Mesenchymal stem cell (in vitro differentiated cells and primary cell): ENCODE data around the gene WWP2.

ENCODE experiments used
- DNase-seq: peaks from one replicate; pipeline ENCODE4 v3.0.0-alpha.2; 2013
- H2AFZ ChIP-seq: one replicate; pipeline ENCODE4 v1.6.1; 2013; ENCODE audit warnings: low read depth, mild to moderate bottlenecking, control low read depth, inconsistent platforms, low read length, moderate library complexity
- H2AK5ac ChIP-seq: 2 replicates; pipeline ENCODE4 v1.6.1; 2013; ENCODE audit warnings: low read length, moderate library complexity, mild to moderate bottlenecking, inconsistent platforms; ENCODE audit not compliant: severe bottlenecking
- H2BK120ac ChIP-seq: one replicate; pipeline ENCODE4 v1.6.1; 2013; ENCODE audit warnings: low read depth, mild to moderate bottlenecking, inconsistent platforms, low read length, moderate library complexity
- H2BK12ac ChIP-seq, 2 experiments: one replicate each; pipeline ENCODE4 v1.6.1; 2013; ENCODE audit warnings: inconsistent platforms in 2 of 2, low read length in 2 of 2, mild to moderate bottlenecking in 2 of 2, moderate library complexity in 2 of 2, control low read depth in 1 of 2
- H2BK15ac ChIP-seq: one replicate; pipeline ENCODE4 v1.6.1; 2013; ENCODE audit warnings: mild to moderate bottlenecking, low read depth, inconsistent platforms; ENCODE audit not compliant: poor library complexity, severe bottlenecking
- H2BK5ac ChIP-seq: 2 replicates; pipeline ENCODE4 v1.6.1; 2013; ENCODE audit warnings: low read depth, mild to moderate bottlenecking, low read length, control low read depth, inconsistent platforms; ENCODE audit not compliant: poor library complexity, severe bottlenecking
- H3K14ac ChIP-seq, 2 experiments: one replicate each; pipeline ENCODE4 v1.6.1; 2013; ENCODE audit warnings: inconsistent platforms in 2 of 2, low read length in 2 of 2, control low read depth in 1 of 2, mild to moderate bottlenecking in 1 of 2, moderate library complexity in 1 of 2
- H3K18ac ChIP-seq, 2 experiments: one replicate each; pipeline ENCODE4 v1.6.1; 2013; ENCODE audit warnings: inconsistent platforms in 2 of 2, low read length in 2 of 2, control low read depth in 1 of 2, low read depth in 1 of 2, mild to moderate bottlenecking in 1 of 2
- H3K23ac ChIP-seq, 2 experiments: one replicate each; pipeline ENCODE4 v1.6.1; 2013; ENCODE audit warnings: inconsistent platforms in 2 of 2, low read length in 2 of 2, mild to moderate bottlenecking in 2 of 2, moderate library complexity in 2 of 2, control low read depth in 1 of 2
- H3K27ac ChIP-seq: 2 replicates; pipeline ENCODE4 v1.5.1; 2013; ENCODE audit warnings: mild to moderate bottlenecking, moderate library complexity, low read length, control low read depth, inconsistent platforms; ENCODE audit not compliant: poor library complexity, severe bottlenecking
- H3K27me3 ChIP-seq, 2 experiments: 2 replicates each; pipeline versions ENCODE4 v1.6.1 to v1.7.0; 2013; ENCODE audit warnings: low read length in 2 of 2, mild to moderate bottlenecking in 2 of 2, moderate library complexity in 2 of 2, control low read depth in 1 of 2, inconsistent platforms in 1 of 2; ENCODE audit not compliant: control insufficient read depth in 1 of 2, insufficient read depth in 1 of 2
- H3K36me3 ChIP-seq, 2 experiments: 2 replicates each; pipeline versions ENCODE4 v1.6.1 to v1.7.0; 2013; ENCODE audit warnings: low read length in 2 of 2, control low read depth in 1 of 2, inconsistent platforms in 1 of 2, low read depth in 1 of 2, mild to moderate bottlenecking in 1 of 2; ENCODE audit not compliant: insufficient read depth in 2 of 2, control insufficient read depth in 1 of 2
- H3K4ac ChIP-seq, 2 experiments: one replicate each; pipeline ENCODE4 v1.6.1; 2013; ENCODE audit warnings: inconsistent platforms in 2 of 2, low read length in 2 of 2, mild to moderate bottlenecking in 2 of 2, moderate library complexity in 2 of 2, control low read depth in 1 of 2, low read depth in 1 of 2
- H3K4me1 ChIP-seq: 2 replicates; pipeline ENCODE4 v1.6.1; 2013; ENCODE audit warnings: low read depth, low read length, control low read depth; ENCODE audit not compliant: control insufficient read depth, insufficient read depth
- H3K4me2 ChIP-seq: 2 replicates; pipeline ENCODE4 v1.6.1; 2013; ENCODE audit warnings: low read length, mild to moderate bottlenecking, inconsistent platforms; ENCODE audit not compliant: poor library complexity, severe bottlenecking
- H3K4me3 ChIP-seq, 2 experiments: 2 replicates each; pipeline versions ENCODE4 v1.5.1 to v1.7.0; 2013; ENCODE audit warnings: low read length in 2 of 2, mild to moderate bottlenecking in 2 of 2, control low read depth in 1 of 2, low read depth in 1 of 2; ENCODE audit not compliant: insufficient read depth in 1 of 2
- H3K79me1 ChIP-seq: replicated peaks from 2 replicates; pipeline ENCODE4 v1.6.1; 2013; ENCODE audit warnings: mild to moderate bottlenecking, control low read depth, low read length, inconsistent platforms; ENCODE audit not compliant: poor library complexity, severe bottlenecking
- H3K9ac ChIP-seq: 2 replicates; pipeline ENCODE4 v1.7.0; 2013; ENCODE audit warnings: mild to moderate bottlenecking, low read length, moderate library complexity
- H3K9me3 ChIP-seq: 2 replicates; pipeline ENCODE4 v1.7.0; 2013; ENCODE audit warnings: mild to moderate bottlenecking, low read length; ENCODE audit not compliant: control insufficient read depth
- H4K8ac ChIP-seq: one replicate; pipeline ENCODE4 v1.6.1; 2013; ENCODE audit warnings: inconsistent platforms, mild to moderate bottlenecking, low read length, moderate library complexity
- H4K91ac ChIP-seq: one replicate; pipeline ENCODE4 v1.6.1; 2013; ENCODE audit warnings: mild to moderate bottlenecking, low read length, inconsistent platforms
- WGBS: methylation state at CpG from one replicate; pipeline ENCODE4 v1.1.7; 2013; ENCODE audit warnings: mixed read lengths; 5-methylcytosine and 5-hydroxymethylcytosine counted together

Gene WWP2

GRCh38 chr16:69768666-69769065 lies 6.5 kb downstream of the WWP2 start:
- H3K36me3 ChIP-seq: peaks cover 0 to 10% of the 10 kb centered on the region in 2 experiments
- no peak overlapping the region for H3K27ac ChIP-seq
- no peak for DNase-seq
- no peak overlapping the region for H2AK5ac ChIP-seq
- peaks cover 36% of the 10 kb centered on the region for H3K79me1 ChIP-seq
- H2AFZ ChIP-seq: no peak overlapping the region
- no peak overlapping the region for H3K18ac ChIP-seq
- no peak overlapping the region for H2BK12ac ChIP-seq
- no peak overlapping the region for H2BK120ac ChIP-seq
- H3K23ac ChIP-seq: no peak overlapping the region
- no peak overlapping the region for H3K9ac ChIP-seq
- H2BK15ac ChIP-seq: no peak overlapping the region
- no peak overlapping the region for H3K4me3 ChIP-seq
- H3K4ac ChIP-seq: no peak overlapping the region
- H2BK5ac ChIP-seq: no peak overlapping the region
- H3K4me1 ChIP-seq: peaks cover 3% of the 10 kb centered on the region
- H3K4me2 ChIP-seq: no peak overlapping the region
- H3K9me3 ChIP-seq: no peaks in the 10 kb centered on the region
- WGBS: 89% methylated on average over 6 of the region's 6 CpGs
- no peak overlapping the region for H3K14ac ChIP-seq
- no peak overlapping the region for H4K91ac ChIP-seq
- H3K27me3 ChIP-seq: no peaks in the 10 kb centered on the region
- H4K8ac ChIP-seq: no peak overlapping the region

GRCh38 chr16:69769404-69769803 lies 7.3 kb downstream of the WWP2 start:
- H2BK12ac ChIP-seq: no peak overlapping the region

GRCh38 chr16:69771651-69771967 lies 9.5 kb downstream of the WWP2 start:
- Histone ChIP-seq H3K36me3 (no peaks in the 10 kb centered on the region), H3K4ac (no peak overlapping the region), H3K14ac (no peak overlapping the region), H3K4me3 (no peak overlapping the region), H2BK120ac (no peak overlapping the region), H2BK12ac (no peak overlapping the region), H4K8ac (no peak overlapping the region), H2BK5ac (no peak overlapping the region), H4K91ac (no peak overlapping the region), H3K27ac (no peak overlapping the region), H3K4me1 (peaks cover 2% of the 10 kb centered on the region), H2AFZ (no peak overlapping the region), H3K9me3 (peaks cover 5% of the 10 kb centered on the region), H3K9ac (no peak overlapping the region), H3K23ac (no peak overlapping the region), H3K79me1 (peaks cover 35% of the 10 kb centered on the region), H2BK15ac (no peak overlapping the region), H2AK5ac (no peak overlapping the region), H3K18ac (no peak overlapping the region), H3K27me3 (no peaks in the 10 kb centered on the region), H3K4me2 (no peak overlapping the region)
- no peak for DNase-seq
- 100% methylated on average over 2 of the region's 2 CpGs for WGBS

More at GRCh38 chr16:69769404-69769803, 7.3 kb downstream of the WWP2 start:
- 44% methylated on average over 2 of the region's 2 CpGs for WGBS
- no peak overlapping the region for H2BK5ac ChIP-seq
- H4K91ac ChIP-seq: no peak overlapping the region
- DNase-seq: no peak
- no peak overlapping the region for H2BK120ac ChIP-seq
- no peak overlapping the region for H3K4ac ChIP-seq
- H3K9ac ChIP-seq: no peak overlapping the region
- no peak overlapping the region for H3K27ac ChIP-seq
- H3K79me1 ChIP-seq: peaks cover 38% of the 10 kb centered on the region
- H3K9me3 ChIP-seq: no peaks in the 10 kb centered on the region
- H4K8ac ChIP-seq: no peak overlapping the region
- no peak overlapping the region for H3K4me2 ChIP-seq
- H3K14ac ChIP-seq: no peak overlapping the region
- peaks cover 0 to 10% of the 10 kb centered on the region in 2 experiments for H3K36me3 ChIP-seq
- no peaks in the 10 kb centered on the region for H3K27me3 ChIP-seq
- H2BK15ac ChIP-seq: no peak overlapping the region
- H3K23ac ChIP-seq: no peak overlapping the region
- H3K4me3 ChIP-seq: no peak overlapping the region
- no peak overlapping the region for H2AK5ac ChIP-seq
- H3K18ac ChIP-seq: no peak overlapping the region
- H2AFZ ChIP-seq: no peak overlapping the region
- peaks cover 3% of the 10 kb centered on the region for H3K4me1 ChIP-seq

- Histone ChIP-seq H2BK5ac (no peak overlapping the region), H3K4me2 (no peak overlapping the region), H2BK15ac (no peak overlapping the region), H3K4me3 (no peak overlapping the region), H4K8ac (no peak overlapping the region), H4K91ac (no peak overlapping the region), H3K27ac (no peak overlapping the region), H3K18ac (no peak overlapping the region), H3K79me1 (peaks cover 35% of the 10 kb centered on the region), H3K9ac (no peak overlapping the region), H3K9me3 (peaks cover 5% of the 10 kb centered on the region), H2AK5ac (no peak overlapping the region), H2BK12ac (no peak overlapping the region), H3K4me1 (peaks cover 2% of the 10 kb centered on the region), H3K27me3 (no peaks in the 10 kb centered on the region), H3K4ac (no peak overlapping the region), H2BK120ac (no peak overlapping the region), H2AFZ (no peak overlapping the region), H3K36me3 (no peaks in the 10 kb centered on the region), H3K14ac (no peak overlapping the region), H3K23ac (no peak overlapping the region)
- WGBS: 98% methylated on average over 6 of the region's 6 CpGs
- no peak for DNase-seq
Measured at GRCh38 chr16:69773260-69773947, 11.3 kb downstream of the WWP2 start.
